Measurements from ENCODE around the gene PLD1.

The PLD1 gene

DNA sequence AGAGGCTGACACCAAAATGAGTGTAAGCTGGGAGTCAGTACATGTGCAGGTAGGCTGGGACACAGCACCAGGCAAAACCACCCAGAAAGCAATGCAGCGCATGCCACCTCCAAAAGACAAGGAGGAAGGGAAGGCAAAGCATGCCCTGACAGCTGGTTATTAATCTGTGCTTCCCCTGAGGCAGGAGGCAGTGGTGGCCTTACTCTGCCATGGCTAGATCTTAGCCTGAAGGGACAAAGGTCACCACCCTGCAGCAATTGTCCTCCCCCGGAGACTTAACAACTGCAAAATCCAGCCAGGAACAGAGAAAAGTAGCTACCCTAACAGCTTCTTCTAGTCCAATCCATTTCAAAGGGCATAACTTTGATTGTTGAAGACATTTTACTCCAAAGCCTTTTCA lies 73.7 kb downstream of the PLD1 start:
- ChIA-PET CTCF (no interaction called here), POLR2A (no interaction called here)
- H3K27me3 ChIP-seq (replicated peaks in 2 of 5; ENCODE audit: control insufficient read depth in 4 of 5, insufficient read depth in 5 of 5, low read length in 4 of 5), result no peaks in the 10 kb centered on the region
- no peak overlapping the region for H3K27ac ChIP-seq (ENCODE audit: insufficient read depth in 1 of 2, low read depth in 1 of 2, low read length in 2 of 2, poor library complexity in 1 of 2, severe bottlenecking in 2 of 2)
- peaks cover 0 to 11% (median 0%) of the 10 kb centered on the region in 4 experiments for H3K36me3 ChIP-seq (ENCODE audit: control insufficient read depth in 4 of 4, insufficient read depth in 4 of 4, low read length in 3 of 4)
- WGBS (ENCODE audit: insufficient coverage), result 100% methylated on average over 2 of the region's 2 CpGs
- no peak overlapping the region for H3K4me3 ChIP-seq (ENCODE audit: control insufficient read depth in 1 of 7, extremely low read depth in 1 of 7, insufficient read depth in 4 of 7, low read depth in 2 of 7, low read length in 6 of 7)
- no peaks in the 10 kb centered on the region for H3K4me1 ChIP-seq (ENCODE audit: control extremely low read depth in 1 of 4, control insufficient read depth in 4 of 4, insufficient read depth in 4 of 4, low read length in 3 of 4)
- H3K9me3 ChIP-seq (ENCODE audit: control extremely low read depth in 1 of 5, control insufficient read depth in 4 of 5, insufficient read depth in 2 of 5, low read depth in 1 of 5, low read length in 4 of 5), result no peaks in the 10 kb centered on the region
- DNase-seq, result no peak

DNA sequence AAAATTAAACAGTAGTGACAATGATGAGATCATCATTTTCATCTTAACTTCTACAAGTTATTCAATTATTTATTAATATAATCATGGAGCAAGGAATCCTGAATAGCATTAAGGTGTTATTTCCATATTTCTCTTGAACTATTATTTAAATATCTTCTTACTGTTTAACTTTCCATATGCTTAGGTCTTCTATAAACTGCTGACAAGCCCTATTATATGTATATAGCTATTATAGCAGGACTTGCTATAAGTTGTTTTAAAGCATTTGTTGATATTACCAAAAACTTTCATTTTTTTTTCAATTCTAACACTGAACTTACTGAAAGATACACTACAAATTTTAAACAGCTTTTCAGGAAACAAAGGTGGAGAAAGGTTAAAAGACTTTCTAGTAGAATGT lies 76.7 kb downstream of the PLD1 start:
- DNase-seq, result no peak
- no peaks in the 10 kb centered on the region for H3K27me3 ChIP-seq (replicated peaks in 2 of 5; ENCODE audit: control insufficient read depth in 4 of 5, insufficient read depth in 5 of 5, low read length in 4 of 5)
- no peaks in the 10 kb centered on the region for H3K4me1 ChIP-seq (ENCODE audit: control extremely low read depth in 1 of 4, control insufficient read depth in 4 of 4, insufficient read depth in 4 of 4, low read length in 3 of 4)
- H3K36me3 ChIP-seq (ENCODE audit: control insufficient read depth in 4 of 4, insufficient read depth in 4 of 4, low read length in 3 of 4), result peaks cover 0 to 11% (median 0%) of the 10 kb centered on the region in 4 experiments
- H3K4me3 ChIP-seq (ENCODE audit: control insufficient read depth in 1 of 7, extremely low read depth in 1 of 7, insufficient read depth in 4 of 7, low read depth in 2 of 7, low read length in 6 of 7), result no peak overlapping the region
- POLR2A ChIA-PET, result no interaction called here
- H3K27ac ChIP-seq (ENCODE audit: insufficient read depth in 1 of 2, low read depth in 1 of 2, low read length in 2 of 2, poor library complexity in 1 of 2, severe bottlenecking in 2 of 2), result no peak overlapping the region
- CTCF ChIA-PET, result interaction anchor here (1.6 kb wide), 1 partner anchor 16 kb away, joined by 4 read pairs; no protein-coding TSS in a partner anchor
- H3K9me3 ChIP-seq (ENCODE audit: control extremely low read depth in 1 of 5, control insufficient read depth in 4 of 5, insufficient read depth in 2 of 5, low read depth in 1 of 5, low read length in 4 of 5), result no peaks in the 10 kb centered on the region

DNA sequence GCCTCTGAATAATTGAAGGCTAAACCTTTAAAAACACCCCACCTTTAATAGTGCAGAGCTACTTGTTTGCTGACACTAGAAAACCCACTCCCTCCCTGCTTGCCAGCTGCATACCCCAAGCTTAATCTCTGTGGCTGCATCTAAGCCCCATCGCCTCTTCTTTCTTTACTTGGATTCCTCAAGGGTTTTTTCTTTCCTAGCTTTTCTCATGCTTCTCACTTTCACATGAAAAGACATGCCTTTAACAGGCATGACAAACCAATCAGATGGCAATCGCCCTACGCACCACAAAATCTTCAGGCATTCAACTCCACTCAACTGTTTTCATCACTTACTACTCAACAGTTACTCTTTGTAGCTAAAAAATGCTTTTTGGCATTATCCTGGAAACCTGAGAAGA lies 77.5 kb downstream of the PLD1 start:
- CTCF ChIA-PET, result interaction anchor here (1.6 kb wide), 1 partner anchor 16 kb away, joined by 4 read pairs; no protein-coding TSS in a partner anchor
- peaks cover 0 to 11% (median 0%) of the 10 kb centered on the region in 4 experiments for H3K36me3 ChIP-seq (ENCODE audit: control insufficient read depth in 4 of 4, insufficient read depth in 4 of 4, low read length in 3 of 4)

DNA sequence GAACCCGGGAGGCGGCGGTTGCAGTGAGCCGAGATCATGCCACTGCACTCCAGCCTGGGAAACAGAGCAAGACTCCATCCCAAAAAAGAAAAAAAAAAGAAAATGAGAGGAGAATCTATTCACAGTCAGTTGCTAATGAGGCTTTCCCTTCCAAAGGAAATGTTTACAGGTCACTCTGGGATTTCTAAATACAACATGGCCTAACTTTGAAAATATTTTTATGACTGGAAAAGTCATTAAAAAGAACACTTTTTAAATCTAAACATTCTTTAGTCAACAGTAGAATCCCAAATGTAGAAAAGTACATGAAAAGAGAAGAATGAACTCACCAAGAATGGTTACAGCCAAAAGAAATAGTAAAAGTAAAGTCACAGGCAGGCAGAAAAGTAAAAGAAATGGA lies 78.6 kb downstream of the PLD1 start:
- no peaks in the 10 kb centered on the region for H3K9me3 ChIP-seq (ENCODE audit: control extremely low read depth in 1 of 5, control insufficient read depth in 4 of 5, insufficient read depth in 2 of 5, low read depth in 1 of 5, low read length in 4 of 5)
- H3K27ac ChIP-seq (ENCODE audit: insufficient read depth in 1 of 2, low read depth in 1 of 2, low read length in 2 of 2, poor library complexity in 1 of 2, severe bottlenecking in 2 of 2), result no peak overlapping the region
- H3K4me3 ChIP-seq (ENCODE audit: control insufficient read depth in 1 of 7, extremely low read depth in 1 of 7, insufficient read depth in 4 of 7, low read depth in 2 of 7, low read length in 6 of 7), result no peak overlapping the region
- no CpG with 5 or more reads among the region's 4 CpGs for WGBS (ENCODE audit: insufficient coverage)
- peaks cover 0 to 11% (median 0%) of the 10 kb centered on the region in 4 experiments for H3K36me3 ChIP-seq (ENCODE audit: control insufficient read depth in 4 of 4, insufficient read depth in 4 of 4, low read length in 3 of 4)
- POLR2A ChIA-PET, result no interaction called here
- CTCF ChIA-PET, result no interaction called here
- H3K4me1 ChIP-seq (ENCODE audit: control extremely low read depth in 1 of 4, control insufficient read depth in 4 of 4, insufficient read depth in 4 of 4, low read length in 3 of 4), result no peaks in the 10 kb centered on the region
- no peak for DNase-seq
- H3K27me3 ChIP-seq (replicated peaks in 2 of 5; ENCODE audit: control insufficient read depth in 4 of 5, insufficient read depth in 5 of 5, low read length in 4 of 5), result no peaks in the 10 kb centered on the region

More for the DNA sequence above, 77.5 kb downstream of the PLD1 start:
- Histone ChIP-seq H3K4me1 (ENCODE audit: control extremely low read depth in 1 of 4, control insufficient read depth in 4 of 4, insufficient read depth in 4 of 4, low read length in 3 of 4) (no peaks in the 10 kb centered on the region), H3K27ac (ENCODE audit: insufficient read depth in 1 of 2, low read depth in 1 of 2, low read length in 2 of 2, poor library complexity in 1 of 2, severe bottlenecking in 2 of 2) (no peak overlapping the region), H3K4me3 (ENCODE audit: control insufficient read depth in 1 of 7, extremely low read depth in 1 of 7, insufficient read depth in 4 of 7, low read depth in 2 of 7, low read length in 6 of 7) (no peak overlapping the region), H3K27me3 (replicated peaks in 2 of 5; ENCODE audit: control insufficient read depth in 4 of 5, insufficient read depth in 5 of 5, low read length in 4 of 5) (no peaks in the 10 kb centered on the region), H3K9me3 (ENCODE audit: control extremely low read depth in 1 of 5, control insufficient read depth in 4 of 5, insufficient read depth in 2 of 5, low read depth in 1 of 5, low read length in 4 of 5) (no peaks in the 10 kb centered on the region)
- no peak for DNase-seq
- POLR2A ChIA-PET, result no interaction called here
- 100% methylated on average over 3 of the region's 3 CpGs for WGBS (ENCODE audit: insufficient coverage)

DNA sequence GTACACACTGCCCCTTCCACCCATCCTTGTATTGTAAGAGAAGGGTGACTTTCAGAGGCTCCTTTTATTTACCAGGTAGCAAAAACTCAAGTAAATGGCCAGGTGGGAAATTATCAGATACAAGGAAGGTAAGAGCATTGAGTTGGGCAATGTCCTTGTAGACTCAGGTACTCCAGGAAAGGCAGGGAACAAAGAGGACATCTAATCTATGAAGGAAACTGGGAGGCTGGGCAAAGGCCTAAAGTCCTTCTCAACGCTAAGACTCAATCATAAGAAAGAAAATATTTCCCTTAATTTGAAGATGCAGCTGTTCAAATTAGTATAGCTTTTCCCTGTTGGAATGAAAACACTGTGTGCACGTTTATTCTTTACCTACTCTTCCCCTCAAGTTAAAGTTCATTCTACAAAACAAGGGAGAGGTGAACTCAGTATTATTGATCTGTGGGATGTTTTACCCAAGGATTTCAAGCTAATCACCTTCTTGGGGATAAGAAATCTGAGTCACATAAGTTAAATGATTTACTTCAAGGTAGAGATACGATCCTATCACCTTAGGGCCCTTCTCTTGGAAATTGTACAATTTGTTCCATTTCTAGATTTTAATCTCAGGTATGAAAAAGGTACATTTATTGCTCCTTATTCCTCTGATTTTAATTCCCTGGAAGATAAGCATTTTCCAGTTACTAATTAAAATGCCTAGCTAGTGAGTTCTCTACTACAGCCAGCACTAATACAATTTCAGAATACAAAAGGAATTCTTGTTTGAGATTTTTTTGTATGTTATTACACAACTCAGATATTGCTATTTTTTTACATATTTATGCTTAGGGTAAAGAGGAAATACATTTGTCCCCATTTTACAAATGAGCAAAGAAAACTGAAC lies 80.6 kb downstream of the PLD1 start:
- peaks cover 0 to 9% (median 0%) of the 10 kb centered on the region in 4 experiments for H3K36me3 ChIP-seq (ENCODE audit: control insufficient read depth in 4 of 4, insufficient read depth in 4 of 4, low read length in 3 of 4)
- WGBS (ENCODE audit: insufficient coverage), result 100% methylated on average over 1 of the region's 3 CpGs
- no peak for DNase-seq
- POLR2A ChIA-PET, result no interaction called here
- CTCF ChIA-PET, result no interaction called here
- no peak overlapping the region for H3K27ac ChIP-seq (ENCODE audit: insufficient read depth in 1 of 2, low read depth in 1 of 2, low read length in 2 of 2, poor library complexity in 1 of 2, severe bottlenecking in 2 of 2)
- H3K4me3 ChIP-seq (ENCODE audit: control insufficient read depth in 1 of 7, extremely low read depth in 1 of 7, insufficient read depth in 4 of 7, low read depth in 2 of 7, low read length in 6 of 7), result no peak overlapping the region
- H3K4me1 ChIP-seq (ENCODE audit: control extremely low read depth in 1 of 4, control insufficient read depth in 4 of 4, insufficient read depth in 4 of 4, low read length in 3 of 4), result no peaks in the 10 kb centered on the region
- H3K9me3 ChIP-seq (ENCODE audit: control extremely low read depth in 1 of 5, control insufficient read depth in 4 of 5, insufficient read depth in 2 of 5, low read depth in 1 of 5, low read length in 4 of 5), result no peaks in the 10 kb centered on the region
- no peaks in the 10 kb centered on the region for H3K27me3 ChIP-seq (replicated peaks in 2 of 5; ENCODE audit: control insufficient read depth in 4 of 5, insufficient read depth in 5 of 5, low read length in 4 of 5)

DNA sequence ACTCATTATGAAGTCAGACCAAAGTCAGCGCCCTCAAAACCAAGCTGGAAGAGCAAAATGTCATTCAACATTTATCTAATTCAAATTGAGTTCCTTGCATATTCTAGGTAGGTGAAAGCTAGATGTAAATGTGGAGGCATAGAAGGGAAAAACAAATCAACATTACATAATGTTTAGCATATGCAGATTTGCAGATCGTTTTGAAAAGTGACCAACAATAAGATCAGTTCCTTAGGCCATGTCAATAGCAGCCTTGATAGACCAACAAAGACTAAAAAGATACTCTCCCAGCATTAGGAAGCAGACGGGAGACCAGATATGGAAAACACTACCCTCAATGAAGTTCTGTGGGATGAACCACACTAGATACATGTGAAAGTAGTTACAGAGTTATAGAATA lies 83.0 kb downstream of the PLD1 start:
- POLR2A ChIA-PET, result no interaction called here
- H3K4me3 ChIP-seq (ENCODE audit: control insufficient read depth in 1 of 7, extremely low read depth in 1 of 7, insufficient read depth in 4 of 7, low read depth in 2 of 7, low read length in 6 of 7), result no peak overlapping the region
- H3K4me1 ChIP-seq (ENCODE audit: control extremely low read depth in 1 of 4, control insufficient read depth in 4 of 4, insufficient read depth in 4 of 4, low read length in 3 of 4), result no peaks in the 10 kb centered on the region
- H3K36me3 ChIP-seq (ENCODE audit: control insufficient read depth in 4 of 4, insufficient read depth in 4 of 4, low read length in 3 of 4), result peaks cover 0 to 3% (median under 1%) of the 10 kb centered on the region in 4 experiments
- 50% methylated on average over 1 of the region's 3 CpGs for WGBS (ENCODE audit: insufficient coverage)
- H3K27ac ChIP-seq (ENCODE audit: insufficient read depth in 1 of 2, low read depth in 1 of 2, low read length in 2 of 2, poor library complexity in 1 of 2, severe bottlenecking in 2 of 2), result no peak overlapping the region
- no peaks in the 10 kb centered on the region for H3K27me3 ChIP-seq (replicated peaks in 2 of 5; ENCODE audit: control insufficient read depth in 4 of 5, insufficient read depth in 5 of 5, low read length in 4 of 5)
- H3K9me3 ChIP-seq (ENCODE audit: control extremely low read depth in 1 of 5, control insufficient read depth in 4 of 5, insufficient read depth in 2 of 5, low read depth in 1 of 5, low read length in 4 of 5), result no peaks in the 10 kb centered on the region
- DNase-seq, result no peak
- CTCF ChIA-PET, result no interaction called here

DNA sequence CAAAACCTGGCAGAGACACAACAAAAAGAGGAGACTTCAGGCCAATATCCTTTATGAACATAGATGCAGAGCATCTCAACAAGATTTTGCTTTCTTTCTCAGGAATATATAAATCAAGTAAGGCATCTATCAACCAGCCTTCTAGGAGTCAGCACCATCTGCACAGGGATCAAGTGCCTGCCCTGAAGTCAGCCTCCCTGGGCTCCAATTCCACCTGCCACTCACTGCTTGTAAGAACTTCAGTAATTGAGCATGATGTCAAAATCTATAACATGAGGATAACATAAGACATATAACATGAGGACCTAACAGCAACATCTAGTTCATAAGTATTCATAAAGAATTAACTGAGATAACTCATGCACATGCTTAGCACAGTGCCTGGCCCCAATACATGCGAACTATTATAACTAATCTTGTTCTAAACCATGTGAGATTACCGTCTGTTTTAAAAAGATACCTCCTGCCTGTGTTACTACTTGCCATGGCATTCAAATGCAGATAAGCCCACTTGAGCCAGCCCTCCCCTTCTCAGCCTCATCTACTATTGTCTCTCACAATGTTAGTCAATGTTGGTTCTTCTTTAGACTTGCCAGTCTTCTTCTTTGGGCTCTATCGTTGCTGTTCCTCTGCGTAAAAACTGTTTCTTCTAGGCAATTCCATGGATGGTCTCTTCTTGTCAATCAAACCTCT lies 91.6 kb downstream of the PLD1 start:
- peaks cover 0 to 11% (median 2%) of the 10 kb centered on the region in 5 experiments for H3K9me3 ChIP-seq (ENCODE audit: control extremely low read depth in 1 of 5, control insufficient read depth in 4 of 5, insufficient read depth in 2 of 5, low read depth in 1 of 5, low read length in 4 of 5)
- 92% methylated on average over 4 of the region's 4 CpGs for WGBS (ENCODE audit: insufficient coverage)
- no peaks in the 10 kb centered on the region for H3K4me1 ChIP-seq (ENCODE audit: control extremely low read depth in 1 of 4, control insufficient read depth in 4 of 4, insufficient read depth in 4 of 4, low read length in 3 of 4)
- CTCF ChIA-PET, result no interaction called here
- no peak for DNase-seq
- H3K36me3 ChIP-seq (ENCODE audit: control insufficient read depth in 4 of 4, insufficient read depth in 4 of 4, low read length in 3 of 4), result peaks cover 0 to 3% (median 0%) of the 10 kb centered on the region in 4 experiments
- H3K4me3 ChIP-seq (ENCODE audit: control insufficient read depth in 1 of 7, extremely low read depth in 1 of 7, insufficient read depth in 4 of 7, low read depth in 2 of 7, low read length in 6 of 7), result no peak overlapping the region
- no peak overlapping the region for H3K27ac ChIP-seq (ENCODE audit: insufficient read depth in 1 of 2, low read depth in 1 of 2, low read length in 2 of 2, poor library complexity in 1 of 2, severe bottlenecking in 2 of 2)
- POLR2A ChIA-PET, result no interaction called here
- no peaks in the 10 kb centered on the region for H3K27me3 ChIP-seq (replicated peaks in 2 of 5; ENCODE audit: control insufficient read depth in 4 of 5, insufficient read depth in 5 of 5, low read length in 4 of 5)

All from common myeloid progenitor, CD34-positive (primary cell).